GM12878 (cell line): ENCODE results near the gene PDCD1LG2. TPM values are rescaled to one million over a fixed set of nuclear protein-coding genes. Genes with fewer than 3 reads are reported as not detected.

Experiments
- ATF7 ChIP-seq: fragments of 450-650 bp; IDR thresholded peaks from 2 replicates; pipeline ENCODE4 v1.6.1; 2016; ENCODE audit warnings: low read depth, mild to moderate bottlenecking
- BHLHE40 ChIP-seq, 2 experiments: fragments of 450-650 bp in 1 of 2; IDR thresholded peaks; 2 replicates each; pipeline ENCODE4 v1.6.1; 2011 to 2017; ENCODE audit warnings: low read depth in 2 of 2, borderline replicate concordance in 1 of 2, improper control_type of control experiment in 1 of 2, low read length in 1 of 2, mild to moderate bottlenecking in 1 of 2
- CREM ChIP-seq: IDR thresholded peaks from 2 replicates; pipeline ENCODE4 v1.6.1; 2014; ENCODE audit warnings: antibody characterized with exemption, low read depth
- CUX1 ChIP-seq: IDR thresholded peaks from 2 replicates; pipeline ENCODE4 v1.6.1; 2012; ENCODE audit warnings: improper control_type of control experiment, low read depth, low read length; ENCODE audit not compliant: insufficient replicate concordance
- EP300 ChIP-seq, 2 experiments: fragments of 150-350 bp in 1 of 2; IDR thresholded peaks; 2 replicates each; pipeline ENCODE4 v1.6.1; 2011 to 2012; ENCODE audit warnings: low read depth in 2 of 2, low read length in 2 of 2, borderline replicate concordance in 1 of 2, improper control_type of control experiment in 1 of 2, inconsistent platforms in 1 of 2; ENCODE audit not compliant: control insufficient read depth in 1 of 2
- IKZF2 ChIP-seq, 2 experiments: fragments of 450-650 bp; IDR thresholded peaks; 2 replicates each; pipeline ENCODE4 v1.6.1; 2017; ENCODE audit warnings: mild to moderate bottlenecking in 2 of 2, moderate library complexity in 2 of 2
- JUNB ChIP-seq: IDR thresholded peaks from 2 replicates; pipeline ENCODE4 v1.6.1; 2016; ENCODE audit warnings: antibody characterized with exemption, mild to moderate bottlenecking
- JUND ChIP-seq: IDR thresholded peaks from 2 replicates; pipeline ENCODE4 v1.6.1; 2012; ENCODE audit warnings: low read depth, mild to moderate bottlenecking, low read length, improper control_type of control experiment, moderate library complexity
- MAX ChIP-seq: IDR thresholded peaks from 2 replicates; pipeline ENCODE4 v1.6.1; 2012; ENCODE audit warnings: low read depth, low read length, improper control_type of control experiment
- MEF2B ChIP-seq: fragments of 450-650 bp; IDR thresholded peaks from 2 replicates; pipeline ENCODE4 v1.6.1; 2018; ENCODE audit warnings: mild to moderate bottlenecking, moderate library complexity; ENCODE audit not compliant: partially characterized antibody, poor library complexity, severe bottlenecking
- NBN ChIP-seq: fragments of 450-650 bp; IDR thresholded peaks from 2 replicates; pipeline ENCODE4 v1.6.1; 2016
- PAX5 ChIP-seq: IDR thresholded peaks from 2 replicates; pipeline ENCODE4 v1.6.1; 2011; ENCODE audit warnings: low read depth, low read length, borderline replicate concordance
- PAX8 ChIP-seq: fragments of 450-650 bp; IDR thresholded peaks from 2 replicates; pipeline ENCODE4 v1.6.1; 2017; ENCODE audit warnings: mild to moderate bottlenecking, moderate library complexity
- RELA ChIP-seq: fragments of 450-650 bp; IDR thresholded peaks from 2 replicates; pipeline ENCODE4 v1.8.0; 2014; ENCODE audit warnings: borderline replicate concordance; ENCODE audit not compliant: partially characterized antibody
- SMAD5 ChIP-seq: IDR thresholded peaks from 2 replicates; pipeline ENCODE4 v1.6.1; 2016; ENCODE audit warnings: antibody characterized with exemption, low read depth
- TCF3 ChIP-seq: IDR thresholded peaks from 2 replicates; pipeline ENCODE4 v1.6.1; 2012; ENCODE audit warnings: low read depth, mild to moderate bottlenecking, low read length, borderline replicate concordance; ENCODE audit not compliant: insufficient read depth
- USF1 ChIP-seq: IDR thresholded peaks from 2 replicates; pipeline ENCODE4 v1.6.1; 2011; ENCODE audit warnings: borderline replicate concordance, low read depth, mild to moderate bottlenecking, moderate library complexity, mixed read lengths, low read length; ENCODE audit not compliant: insufficient read depth; ENCODE audit errors: extremely low read length
- ZNF217 ChIP-seq: fragments of 450-650 bp; IDR thresholded peaks from 2 replicates; pipeline ENCODE4 v1.6.1; 2017; ENCODE audit warnings: antibody characterized with exemption, mild to moderate bottlenecking
- ZNF24 ChIP-seq: fragments of 450-650 bp; IDR thresholded peaks from 2 replicates; pipeline ENCODE4 v1.6.1; 2017; ENCODE audit warnings: antibody characterized with exemption, mild to moderate bottlenecking
- polyA plus RNA-seq, 11 experiments: library from polyadenylated mRNA; depleted of rRNA in 4 of 11; unstranded in 6 of 11; stranded (reverse) in 5 of 11; fragments of >200 nt; fragmentation: Nextera tagmentation in 4 of 11; fragmentation: Illumina TruSeq in 1 of 11; extraction: Ambion mirVana in 4 of 11; extraction: Trizol in 1 of 11; gene quantifications; 1 replicate in 1 of 11; 2 replicates in 10 of 11; pipeline versions ENCODE4 v1.2.1 to v1.2.3, GENCODE V29; 2011 to 2016; ENCODE audit warnings: inconsistent platforms in 2 of 11, missing spikeins in 2 of 11, low read depth in 1 of 11
- total RNA-seq, 4 experiments: library from RNA; depleted of rRNA in 3 of 4; stranded (reverse); fragments of >200 nt in 3 of 4; fragmentation: Illumina TruSeq in 1 of 4; extraction: Trizol in 1 of 4; gene quantifications; 2 replicates each; pipeline versions ENCODE4 v1.2.1 to v1.2.3, GENCODE V29; 2013 to 2021
- TF ChIP-seq, protein P1 (sequence below): fragments of 450-650 bp; IDR thresholded peaks from 2 replicates; pipeline ENCODE4 v1.6.1; 2017; ENCODE audit warnings: mild to moderate bottlenecking, moderate library complexity

Gene PDCD1LG2
- total and polyA plus RNA-seq, 10 of the 15 experiments (the other 5 are each of a cell fraction or from before 2014, with no cell fraction given), result 1.5 to 37.3 (median 3.0) TPM

- TF ChIP-seq CUX1, result no peak
- TF ChIP-seq PAX8, result peak; percentile 84
- 0 out of 2 replicates have a peak, but pooled peaks have one; percentile 25 for TF ChIP-seq CREM
- TF ChIP-seq ZNF24, result peak; percentile 59; the same call in 1 of the 2 replicates
- 0 out of 4 replicates have a peak, but pooled peaks of 1 of the 2 experiments have one; percentile 49 for TF ChIP-seq EP300 (IDR thresholded peaks at IDR 0.05; ENCODE audit: borderline replicate concordance in 1 of 2, control insufficient read depth in 1 of 2, low read depth in 2 of 2, low read length in 2 of 2)
- TF ChIP-seq ZNF217, result peak; percentile 64; the same call in 1 of the 2 replicates
- TF ChIP-seq JUNB, result no peak
- TF ChIP-seq TCF3, result no peak
- peak; percentile 89 for TF ChIP-seq PAX5
- TF ChIP-seq BHLHE40 (IDR thresholded peaks at IDR 0.05; ENCODE audit: borderline replicate concordance in 1 of 2, low read depth in 2 of 2, low read length in 1 of 2), result peak; percentile 71 to 85; a peak in 3 of 4 replicates
- TF ChIP-seq, protein P1, sequence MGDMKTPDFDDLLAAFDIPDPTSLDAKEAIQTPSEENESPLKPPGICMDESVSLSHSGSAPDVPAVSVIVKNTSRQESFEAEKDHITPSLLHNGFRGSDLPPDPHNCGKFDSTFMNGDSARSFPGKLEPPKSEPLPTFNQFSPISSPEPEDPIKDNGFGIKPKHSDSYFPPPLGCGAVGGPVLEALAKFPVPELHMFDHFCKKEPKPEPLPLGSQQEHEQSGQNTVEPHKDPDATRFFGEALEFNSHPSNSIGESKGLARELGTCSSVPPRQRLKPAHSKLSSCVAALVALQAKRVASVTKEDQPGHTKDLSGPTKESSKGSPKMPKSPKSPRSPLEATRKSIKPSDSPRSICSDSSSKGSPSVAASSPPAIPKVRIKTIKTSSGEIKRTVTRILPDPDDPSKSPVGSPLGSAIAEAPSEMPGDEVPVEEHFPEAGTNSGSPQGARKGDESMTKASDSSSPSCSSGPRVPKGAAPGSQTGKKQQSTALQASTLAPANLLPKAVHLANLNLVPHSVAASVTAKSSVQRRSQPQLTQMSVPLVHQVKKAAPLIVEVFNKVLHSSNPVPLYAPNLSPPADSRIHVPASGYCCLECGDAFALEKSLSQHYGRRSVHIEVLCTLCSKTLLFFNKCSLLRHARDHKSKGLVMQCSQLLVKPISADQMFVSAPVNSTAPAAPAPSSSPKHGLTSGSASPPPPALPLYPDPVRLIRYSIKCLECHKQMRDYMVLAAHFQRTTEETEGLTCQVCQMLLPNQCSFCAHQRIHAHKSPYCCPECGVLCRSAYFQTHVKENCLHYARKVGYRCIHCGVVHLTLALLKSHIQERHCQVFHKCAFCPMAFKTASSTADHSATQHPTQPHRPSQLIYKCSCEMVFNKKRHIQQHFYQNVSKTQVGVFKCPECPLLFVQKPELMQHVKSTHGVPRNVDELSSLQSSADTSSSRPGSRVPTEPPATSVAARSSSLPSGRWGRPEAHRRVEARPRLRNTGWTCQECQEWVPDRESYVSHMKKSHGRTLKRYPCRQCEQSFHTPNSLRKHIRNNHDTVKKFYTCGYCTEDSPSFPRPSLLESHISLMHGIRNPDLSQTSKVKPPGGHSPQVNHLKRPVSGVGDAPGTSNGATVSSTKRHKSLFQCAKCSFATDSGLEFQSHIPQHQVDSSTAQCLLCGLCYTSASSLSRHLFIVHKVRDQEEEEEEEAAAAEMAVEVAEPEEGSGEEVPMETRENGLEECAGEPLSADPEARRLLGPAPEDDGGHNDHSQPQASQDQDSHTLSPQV, result peak; percentile 99
- no peak for TF ChIP-seq RELA
- TF ChIP-seq MAX, result no peak
- 0 out of 2 replicates have a peak, but pooled peaks have one; percentile 75 for TF ChIP-seq NBN
- no peak for TF ChIP-seq USF1
- TF ChIP-seq MEF2B, result peak; percentile 87
- TF ChIP-seq JUND, result no peak
- peak in 1 of 2 experiments; percentile 84 for TF ChIP-seq IKZF2 (IDR thresholded peaks at IDR 0.05)
- TF ChIP-seq SMAD5, result no peak
- TF ChIP-seq ATF7, result peak; percentile 76
Measured at GRCh38 chr9:5566054-5566618, 55.8 kb downstream of the PDCD1LG2 start (continued).
